GM21825 (cell line): ENCODE results near the gene ELP2.

Source experiments
- ATAC-seq: cut with Tn5 transposase; IDR thresholded peaks from one replicate; pipeline ENCODE4 v1.9.1; 2021; ENCODE audit warnings: mild to moderate bottlenecking, moderate library complexity; ENCODE audit not compliant: unreplicated experiment

The ELP2 gene

DNA sequence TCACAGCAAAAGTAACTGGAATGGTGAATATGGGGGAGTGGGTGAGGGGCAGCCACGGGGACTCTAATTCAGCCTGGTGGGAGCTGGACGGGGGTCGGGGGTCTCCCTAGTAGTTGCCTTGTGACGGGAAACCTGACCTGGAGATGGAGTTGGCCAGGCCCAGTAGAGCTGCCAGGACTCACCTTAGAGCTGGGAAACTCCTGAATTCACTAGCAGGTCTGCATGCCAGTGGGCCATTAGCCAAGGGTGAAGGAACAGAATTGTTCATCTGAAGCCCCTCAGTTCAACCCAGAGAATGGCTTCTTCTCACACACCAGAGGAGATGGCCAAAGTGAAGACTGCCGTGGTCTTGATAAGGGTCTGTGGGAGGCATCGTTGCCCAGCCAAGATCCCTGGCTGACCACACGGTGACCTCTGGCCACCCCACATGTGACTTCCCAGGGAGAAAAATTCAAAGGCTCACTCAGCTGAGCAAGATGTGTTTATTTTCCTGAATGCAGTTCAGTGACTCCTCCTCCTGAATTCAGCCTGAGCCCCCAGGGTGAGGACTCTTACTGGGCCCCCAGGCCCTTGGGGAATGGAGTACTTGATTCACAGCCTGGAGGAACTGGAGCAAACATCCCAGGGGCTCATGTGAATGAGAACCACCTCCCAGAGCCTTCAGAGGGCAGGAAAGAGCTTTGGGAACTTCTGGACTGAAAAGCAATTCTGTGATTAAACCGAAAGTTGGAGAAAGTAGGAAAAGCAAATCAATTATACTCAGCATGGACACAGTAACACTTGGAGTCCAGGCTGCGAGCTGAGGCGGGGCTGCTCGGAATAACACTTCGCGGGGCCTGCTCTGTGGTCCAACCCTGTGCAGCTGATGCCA lies 82.8 kb downstream of the ELP2 start:
- no peak for ATAC-seq

DNA sequence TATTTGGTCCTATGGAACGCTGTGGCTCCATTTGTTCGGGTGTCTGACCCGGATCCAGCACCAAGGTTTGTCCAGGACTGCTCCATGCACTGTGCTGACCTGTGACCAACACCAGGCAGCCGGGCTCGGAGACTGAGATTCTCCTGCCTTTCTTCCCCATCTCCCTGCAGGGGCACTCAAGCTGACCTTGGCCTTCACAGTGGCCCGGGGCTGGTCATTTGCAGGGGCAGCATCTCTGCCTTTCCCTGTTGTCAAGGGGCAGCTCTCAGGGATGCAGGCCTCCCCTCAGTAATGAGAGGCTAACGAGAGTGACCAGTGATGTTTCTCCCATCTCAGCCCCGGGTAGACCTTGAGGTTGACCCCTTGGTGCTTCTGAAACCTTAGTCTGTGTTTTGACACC lies 85.1 kb downstream of the ELP2 start:
- no peak for ATAC-seq

DNA sequence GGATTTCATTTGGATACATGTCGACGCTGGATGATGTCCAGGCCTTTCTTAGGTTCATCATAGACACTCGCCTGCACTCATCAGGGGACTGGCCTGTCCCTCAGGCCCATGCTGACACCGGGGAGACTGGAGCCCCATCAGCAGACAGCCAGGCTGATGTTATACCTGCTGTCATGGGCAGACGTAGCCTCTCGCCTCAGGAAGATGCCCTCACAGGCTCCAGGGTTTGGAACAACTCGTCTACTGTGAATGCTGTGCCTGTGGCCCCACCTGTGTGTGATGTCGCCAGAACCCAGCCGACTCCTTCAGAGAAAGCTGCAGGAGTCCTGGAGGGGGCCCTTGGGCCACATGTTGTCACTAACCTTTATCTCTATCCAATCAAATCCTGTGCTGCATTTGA lies 85.9 kb downstream of the ELP2 start:
- ATAC-seq = no peak

DNA sequence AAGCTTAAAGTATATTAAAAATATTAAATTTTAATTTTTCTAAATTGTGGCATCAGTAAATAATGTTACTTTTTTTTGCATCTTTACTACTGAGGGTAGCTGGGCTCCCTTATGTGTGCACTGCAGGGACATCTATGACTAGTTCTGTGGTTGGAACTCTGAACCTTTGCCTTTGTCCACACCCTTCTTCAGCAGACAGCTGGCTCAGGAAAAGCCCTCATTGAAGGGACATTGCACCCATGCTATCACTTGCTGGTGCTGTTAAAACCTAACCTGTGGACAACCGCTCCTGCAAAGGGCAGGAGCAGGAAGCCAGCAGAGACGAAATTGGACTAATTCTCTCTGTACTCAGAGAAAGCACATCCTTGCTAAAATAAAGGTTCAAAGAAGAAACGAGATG lies 87.6 kb downstream of the ELP2 start:
- ATAC-seq = no peak

DNA sequence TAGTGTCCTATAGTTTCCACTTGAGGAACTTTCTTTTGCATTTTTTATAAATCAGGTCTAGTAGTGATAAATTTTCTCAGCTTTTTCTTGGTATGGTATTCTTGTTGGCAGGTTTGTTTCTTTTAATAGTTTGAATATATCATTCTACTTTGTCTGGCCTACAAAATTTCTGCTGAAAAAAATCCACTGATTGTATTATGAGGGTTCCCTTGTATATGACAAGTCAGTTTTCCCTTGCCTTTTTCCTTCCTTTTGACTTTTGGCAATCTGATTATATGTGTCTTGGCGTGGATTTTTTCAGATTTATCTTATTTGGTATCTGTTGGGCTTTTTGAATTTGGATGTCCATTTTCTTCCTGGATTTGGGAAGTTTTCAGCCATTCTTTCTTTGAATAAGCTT lies 99.5 kb downstream of the ELP2 start:
- no peak for ATAC-seq
